H9 (cell line): Measurements from ENCODE around the gene ADGRL2. TPM values are rescaled to one million over a fixed set of nuclear protein-coding genes. Genes with fewer than 3 reads are reported as not detected.
A peak's percentile ranks its signal among the peaks of the same experiment; 100 is the strongest.

Source experiments
- DNase-seq: peaks from one replicate; pipeline ENCODE4 v3.0.0-alpha.2; 2017
- H2AFZ ChIP-seq: one replicate; pipeline ENCODE4 v1.6.1; 2013; ENCODE audit warnings: mild to moderate bottlenecking, low read length, control low read depth, moderate library complexity
- H2AK5ac ChIP-seq: 2 replicates; pipeline ENCODE4 v1.6.1; 2013; ENCODE audit warnings: low read length, control low read depth, mixed read lengths; ENCODE audit not compliant: insufficient read length
- H2BK120ac ChIP-seq: one replicate; pipeline ENCODE4 v1.6.1; 2013; ENCODE audit warnings: low read depth, mild to moderate bottlenecking, low read length, control low read depth, inconsistent platforms; ENCODE audit not compliant: poor library complexity, severe bottlenecking
- H2BK12ac ChIP-seq: 2 replicates; pipeline ENCODE4 v1.6.1; 2013; ENCODE audit warnings: low read length, control low read depth, mixed read lengths, low read depth; ENCODE audit not compliant: insufficient read length
- H2BK15ac ChIP-seq: 2 replicates; pipeline ENCODE4 v1.6.1; 2013; ENCODE audit warnings: low read depth, low read length, control low read depth
- H2BK20ac ChIP-seq: one replicate; pipeline ENCODE4 v1.6.1; 2013; ENCODE audit warnings: low read depth, mild to moderate bottlenecking, low read length, control low read depth, inconsistent platforms; ENCODE audit not compliant: poor library complexity, severe bottlenecking
- H2BK5ac ChIP-seq: 2 replicates; pipeline ENCODE4 v1.6.1; 2013; ENCODE audit warnings: low read length, control low read depth, mixed read lengths; ENCODE audit not compliant: insufficient read length
- H3K14ac ChIP-seq: 2 replicates; pipeline ENCODE4 v1.6.1; 2013; ENCODE audit warnings: low read length, control low read depth; ENCODE audit not compliant: insufficient read depth
- H3K18ac ChIP-seq: 2 replicates; pipeline ENCODE4 v1.6.1; 2013; ENCODE audit warnings: low read depth, mild to moderate bottlenecking, mixed read lengths, low read length, control low read depth; ENCODE audit not compliant: insufficient read length
- H3K23ac ChIP-seq: 2 replicates; pipeline ENCODE4 v1.6.1; 2013; ENCODE audit warnings: low read length, control low read depth, mixed read lengths, low read depth; ENCODE audit not compliant: insufficient read length
- H3K23me2 ChIP-seq: 2 replicates; pipeline ENCODE4 v1.6.1; 2013; ENCODE audit warnings: low read depth, mild to moderate bottlenecking, mixed read lengths, low read length, control low read depth; ENCODE audit not compliant: insufficient read length, poor library complexity, severe bottlenecking
- H3K27ac ChIP-seq: 2 replicates; pipeline ENCODE4 v1.5.1; 2013; ENCODE audit warnings: low read length, control low read depth, mixed read lengths, low read depth; ENCODE audit not compliant: insufficient read length
- H3K27me3 ChIP-seq: 2 replicates; pipeline ENCODE4 v1.6.1; 2013; ENCODE audit warnings: low read length, control low read depth, inconsistent platforms; ENCODE audit not compliant: insufficient read depth
- H3K4ac ChIP-seq: 2 replicates; pipeline ENCODE4 v1.6.1; 2013; ENCODE audit warnings: low read depth, mild to moderate bottlenecking, control low read depth, inconsistent platforms, low read length, moderate library complexity
- H3K4me1 ChIP-seq: 2 replicates; pipeline ENCODE4 v1.6.1; 2013; ENCODE audit warnings: low read length, control low read depth, inconsistent platforms; ENCODE audit not compliant: insufficient read depth
- H3K4me2 ChIP-seq: 2 replicates; pipeline ENCODE4 v1.6.1; 2013; ENCODE audit warnings: low read length, control low read depth, mixed read lengths; ENCODE audit not compliant: insufficient read length, insufficient read depth
- H3K56ac ChIP-seq: 2 replicates; pipeline ENCODE4 v1.6.1; 2013; ENCODE audit warnings: low read depth, mild to moderate bottlenecking, mixed read lengths, low read length, control low read depth; ENCODE audit not compliant: insufficient read length
- H3K79me1 ChIP-seq: 2 replicates; pipeline ENCODE4 v1.6.1; 2013; ENCODE audit warnings: low read depth, mild to moderate bottlenecking, moderate library complexity, low read length, control low read depth, inconsistent platforms; ENCODE audit not compliant: insufficient read depth, poor library complexity, severe bottlenecking
- H3K79me2 ChIP-seq: 2 replicates; pipeline ENCODE4 v1.6.1; 2013; ENCODE audit warnings: low read length, control low read depth, inconsistent platforms; ENCODE audit not compliant: insufficient read depth
- H3K9ac ChIP-seq: 2 replicates; pipeline ENCODE4 v1.6.1; 2013; ENCODE audit warnings: low read length, control low read depth, mixed read lengths; ENCODE audit not compliant: insufficient read length; ENCODE audit errors: extremely low read depth
- H3K9me3 ChIP-seq: one replicate; pipeline ENCODE4 v1.6.1; 2013; ENCODE audit warnings: low read depth, low read length, inconsistent platforms; ENCODE audit not compliant: control insufficient read depth
- H3T11ph ChIP-seq: one replicate; pipeline ENCODE4 v1.6.1; 2013; ENCODE audit warnings: mild to moderate bottlenecking, low read length, control low read depth, inconsistent platforms
- H4K20me1 ChIP-seq: one replicate; pipeline ENCODE4 v1.6.1; 2013; ENCODE audit not compliant: control insufficient read depth, insufficient read length, insufficient read depth
- H4K5ac ChIP-seq: 2 replicates; pipeline ENCODE4 v1.6.1; 2013; ENCODE audit warnings: low read depth, mild to moderate bottlenecking, mixed read lengths, low read length, control low read depth; ENCODE audit not compliant: insufficient read length
- H4K8ac ChIP-seq: replicated peaks from 2 replicates; pipeline ENCODE4 v1.6.1; 2013; ENCODE audit warnings: low read length, control low read depth, mixed read lengths, low read depth; ENCODE audit not compliant: insufficient read length
- H4K91ac ChIP-seq: 2 replicates; pipeline ENCODE4 v1.6.1; 2013; ENCODE audit warnings: low read depth, mild to moderate bottlenecking, moderate library complexity, mixed read lengths, low read length, control low read depth; ENCODE audit not compliant: insufficient read length
- H3K27ac Mint-ChIP-seq, 3 experiments: 2 replicates in 2 of 3; 3 replicates in 1 of 3; pipeline ENCODE4 v1.8.0; 2020 to 2021; ENCODE audit warnings: mixed read lengths in 3 of 3, mild to moderate bottlenecking in 1 of 3, moderate library complexity in 1 of 3
- H3K27me3 Mint-ChIP-seq: 2 replicates; pipeline ENCODE4 v1.8.0; 2021; ENCODE audit warnings: low read depth, mild to moderate bottlenecking, moderate library complexity, mixed read lengths
- H3K36me3 Mint-ChIP-seq, 3 experiments: 2 replicates in 2 of 3; 3 replicates in 1 of 3; pipeline ENCODE4 v1.8.0; 2020 to 2021; ENCODE audit warnings: low read depth in 3 of 3, mixed read lengths in 3 of 3; ENCODE audit not compliant: insufficient read depth in 1 of 3
- H3K4me1 Mint-ChIP-seq, 2 experiments: 2 replicates each; pipeline ENCODE4 v1.8.0; 2020; ENCODE audit warnings: mixed read lengths in 2 of 2
- H3K4me3 Mint-ChIP-seq, 2 experiments: 2 replicates in 1 of 2; 3 replicates in 1 of 2; pipeline ENCODE4 v1.8.0; 2020 to 2021; ENCODE audit warnings: mild to moderate bottlenecking in 2 of 2, mixed read lengths in 2 of 2, moderate library complexity in 1 of 2
- H3K9me3 Mint-ChIP-seq, 2 experiments: 2 replicates in 1 of 2; 3 replicates in 1 of 2; pipeline ENCODE4 v1.8.0; 2020; ENCODE audit warnings: mild to moderate bottlenecking in 2 of 2, mixed read lengths in 2 of 2, moderate library complexity in 1 of 2
- CTCF ChIP-seq: fragments of 200-600 bp; sonication (generic); conservative IDR thresholded peaks from 3 replicates; pipeline ENCODE4 v1.8.0; 2021; ENCODE audit warnings: antibody characterized with exemption, mild to moderate bottlenecking
- WGBS: extraction: QIAGEN DNeasy Blood & Tissue Kit; methylation state at CpG from one replicate; pipeline ENCODE4 v1.1.7; 2013; ENCODE audit warnings: missing lambda C conversion rate, low lambda C conversion rate, mixed read lengths; ENCODE audit not compliant: insufficient read length; ENCODE audit errors: extremely low coverage; 5-methylcytosine and 5-hydroxymethylcytosine counted together
- total RNA-seq: library from RNA; stranded (reverse); gene quantifications from 2 replicates; pipeline ENCODE4 v1.2.1, GENCODE V29; 2021

The ADGRL2 gene
- total RNA-seq, 1 experiment from 2014 or later: 119 TPM

DNA sequence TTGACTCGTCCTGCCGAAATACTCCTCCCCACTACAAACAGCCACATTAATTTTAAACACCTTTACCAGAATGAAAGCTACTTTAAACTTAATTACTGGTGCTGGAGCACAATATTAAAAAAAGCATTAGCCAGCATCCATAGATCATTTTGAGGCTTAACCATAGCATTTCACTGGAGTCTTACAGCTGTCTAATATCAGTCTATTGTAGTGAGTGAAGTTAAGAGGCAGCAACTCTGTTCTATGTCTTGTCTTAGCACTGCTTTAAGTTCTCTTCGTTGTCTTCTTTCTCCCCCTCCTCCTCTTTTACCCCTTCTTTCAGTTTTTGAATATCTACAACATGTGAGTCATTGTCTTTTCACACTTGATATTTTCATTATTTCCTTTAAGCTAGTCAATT, 49.3 kb downstream of the ADGRL2 start:
- peaks cover 0 to 9% (median 6%) of the 10 kb centered on the region in 3 experiments; a peak in 1 of 7 replicates for H3K36me3 Mint-ChIP-seq
- peaks cover 5% of the 10 kb centered on the region; the same call in 1 of the 2 replicates for H3K79me2 ChIP-seq
- H3K79me1 ChIP-seq: peaks cover 3% of the 10 kb centered on the region
- no peak overlapping the region for H2BK15ac ChIP-seq
- H3K27me3 ChIP-seq: no peaks in the 10 kb centered on the region
- H4K20me1 ChIP-seq: no peaks in the 10 kb centered on the region
- H4K5ac ChIP-seq: no peak overlapping the region
- no peaks in the 10 kb centered on the region for H3K9me3 Mint-ChIP-seq
- no peak overlapping the region for H2AFZ ChIP-seq
- no peaks in the 10 kb centered on the region for H3K27me3 Mint-ChIP-seq
- H3K4me2 ChIP-seq: no peak overlapping the region
- H3K4me1 ChIP-seq: peaks cover 5% of the 10 kb centered on the region; the same call in 1 of the 2 replicates
- no peaks in the 10 kb centered on the region for H3K9me3 ChIP-seq
- H2AK5ac ChIP-seq: no peak overlapping the region
- H2BK120ac ChIP-seq: no peak overlapping the region
- H3K23me2 ChIP-seq: no peaks in the 10 kb centered on the region
- DNase-seq: no peak
- no peak overlapping the region for H4K8ac ChIP-seq
- H2BK5ac ChIP-seq: no peak overlapping the region
- H2BK12ac ChIP-seq: no peak overlapping the region
- H3K27ac ChIP-seq: no peak overlapping the region
- H3K56ac ChIP-seq: no peak overlapping the region
- H3K23ac ChIP-seq: no peak overlapping the region
- WGBS: no CpG with 5 or more reads among the region's 3 CpGs
- no peak overlapping the region for H3K14ac ChIP-seq
- no peak overlapping the region for H3K4me3 Mint-ChIP-seq
- no peak overlapping the region for H3T11ph ChIP-seq
- H3K4me1 Mint-ChIP-seq: peaks cover 45 to 59% of the 10 kb centered on the region in 2 experiments
- no peak for TF ChIP-seq CTCF
- H3K9ac ChIP-seq: no peak overlapping the region
- H2BK20ac ChIP-seq: no peak overlapping the region
- H3K27ac Mint-ChIP-seq: peak overlapping the region; percentile 0 to 65 (median 2); a peak in 4 of 7 replicates
- H4K91ac ChIP-seq: no peak overlapping the region
- no peak overlapping the region for H3K4ac ChIP-seq
- no peak overlapping the region for H3K18ac ChIP-seq
